Activated CD8-positive, alpha-beta memory T cell treated with anti-CD3 and anti-CD28 coated beads, Interleukin-2, amount 50 U/mL, for 24 hours (primary cell): ENCODE measurements around the gene PYCR2.
"Not testable (repeated sequence)": the region's sequence is repeated elsewhere in the genome, so short reads cannot be mapped to it uniquely, and the experiment has no call there.

Experiments used
- DNase-seq: peaks from one replicate; pipeline ENCODE4 v3.0.0-alpha.2; 2020; ENCODE audit errors: extremely low read depth

The PYCR2 gene

DNA sequence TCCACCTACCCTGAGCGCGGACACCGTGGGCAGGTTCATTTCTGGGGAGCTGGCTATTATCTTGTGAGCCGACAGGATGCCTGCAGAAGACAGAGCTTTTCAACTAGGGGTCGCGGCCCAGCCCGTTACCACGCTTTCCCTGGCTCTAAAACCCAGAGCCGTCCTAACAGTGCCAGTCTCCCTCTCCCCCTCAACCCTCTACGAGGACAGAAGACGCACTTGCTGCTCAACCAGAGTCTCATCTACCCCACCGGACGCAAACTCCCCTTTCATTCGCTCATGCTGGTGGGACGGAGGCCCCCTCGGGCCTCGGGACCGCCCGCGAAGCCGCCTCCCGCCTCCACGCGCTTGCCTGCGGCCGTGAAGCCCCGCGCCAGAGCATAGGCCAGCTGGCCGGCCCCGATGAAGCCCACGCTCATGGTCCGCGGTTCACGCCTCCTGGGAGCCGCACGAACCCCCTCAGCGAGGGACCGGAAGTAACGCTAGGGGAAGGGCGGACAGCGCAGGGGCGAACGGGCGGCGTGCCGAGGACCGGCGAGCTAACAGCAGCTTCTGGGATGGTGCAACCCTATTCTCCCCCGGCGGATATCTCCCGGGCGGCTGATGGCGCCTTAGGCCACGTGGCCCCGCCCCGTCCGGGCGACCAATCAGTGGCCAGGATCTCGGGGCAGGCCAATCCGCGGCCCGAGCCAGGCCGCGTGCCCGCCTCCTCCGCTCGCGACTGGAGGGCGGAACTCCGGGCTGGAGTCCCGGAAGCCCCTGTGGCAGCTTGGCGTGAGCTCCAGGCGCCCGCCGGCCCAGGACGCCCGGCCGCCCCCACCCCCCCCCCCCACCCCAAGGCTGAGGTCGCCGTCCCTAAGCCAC, at the start of gene PYCR2:
TSS of gene PYCR2 (minus strand) at position 559 of the 864 bp plus-strand sequence. CDS start at position 419, 140 bp downstream.
- peak; percentile 83 for DNase-seq

DNA sequence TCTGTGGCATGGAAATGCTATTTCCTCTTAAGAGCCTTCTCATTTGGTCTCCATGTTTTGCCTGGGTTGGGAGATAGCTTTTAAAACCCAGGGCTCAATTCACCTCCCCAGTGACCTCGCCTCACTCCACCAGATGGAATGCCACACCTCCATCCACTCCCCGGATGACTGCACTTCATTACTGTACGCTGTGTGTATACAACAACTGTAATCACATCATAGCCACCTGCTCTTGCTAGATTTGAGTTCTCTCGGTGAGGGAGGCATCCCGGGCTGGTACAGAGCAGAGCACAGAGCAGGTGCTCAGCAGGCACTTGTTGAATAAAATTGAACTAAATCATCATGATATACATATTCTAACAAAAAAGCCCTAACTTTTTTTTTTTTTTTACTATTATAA, 49.1 kb upstream of the PYCR2 start:
- no peak for DNase-seq

- DNase-seq = no peak
Measured at GRCh38 chr1:225972344-225973152, 48.5 kb upstream of the PYCR2 start.

- not testable (repeated sequence) for DNase-seq
Measured at GRCh38 chr1:225970592-225971157, 46.6 kb upstream of the PYCR2 start.

DNA sequence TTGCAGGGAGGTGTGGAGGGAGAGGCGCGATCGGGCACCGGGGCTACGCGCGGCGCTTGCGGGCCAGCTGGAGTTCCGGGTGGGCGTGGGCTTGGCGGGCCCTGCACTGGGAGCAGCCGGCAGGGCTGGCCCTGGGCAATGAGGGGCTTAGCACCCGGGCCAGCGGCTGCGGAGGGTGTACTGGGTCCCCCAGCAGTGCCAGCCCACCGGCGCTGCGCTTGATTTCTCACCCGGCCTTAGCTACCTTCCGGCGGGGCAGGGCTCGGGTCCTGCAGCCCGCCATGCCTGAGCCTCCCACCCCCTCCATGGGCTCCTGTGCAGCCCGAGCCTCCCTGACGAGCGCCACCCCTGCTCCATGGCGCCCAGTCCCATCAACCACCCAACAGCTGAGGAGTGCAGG, 45.7 kb upstream of the PYCR2 start:
- not testable (repeated sequence) for DNase-seq

DNA sequence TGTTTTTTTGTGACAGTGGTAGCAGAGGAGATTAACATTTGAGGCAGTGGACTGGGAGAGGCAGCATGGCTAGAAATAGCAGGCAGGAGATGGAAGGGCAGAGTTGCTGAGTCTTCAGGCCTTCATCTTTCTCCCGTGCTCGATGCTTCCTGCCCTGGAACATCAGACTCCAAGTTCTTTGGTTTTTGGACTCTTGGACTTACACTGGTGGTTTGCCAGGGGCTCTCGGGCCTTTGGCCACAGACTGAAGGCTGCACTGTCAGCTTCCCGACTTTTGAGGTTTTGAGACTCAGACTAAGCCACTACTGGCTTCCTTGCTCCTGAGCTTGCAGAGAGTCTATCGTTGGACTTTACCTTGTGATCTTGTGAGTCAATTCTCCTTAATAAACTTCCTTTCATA, 41.2 kb upstream of the PYCR2 start:
- DNase-seq = no peak

DNA sequence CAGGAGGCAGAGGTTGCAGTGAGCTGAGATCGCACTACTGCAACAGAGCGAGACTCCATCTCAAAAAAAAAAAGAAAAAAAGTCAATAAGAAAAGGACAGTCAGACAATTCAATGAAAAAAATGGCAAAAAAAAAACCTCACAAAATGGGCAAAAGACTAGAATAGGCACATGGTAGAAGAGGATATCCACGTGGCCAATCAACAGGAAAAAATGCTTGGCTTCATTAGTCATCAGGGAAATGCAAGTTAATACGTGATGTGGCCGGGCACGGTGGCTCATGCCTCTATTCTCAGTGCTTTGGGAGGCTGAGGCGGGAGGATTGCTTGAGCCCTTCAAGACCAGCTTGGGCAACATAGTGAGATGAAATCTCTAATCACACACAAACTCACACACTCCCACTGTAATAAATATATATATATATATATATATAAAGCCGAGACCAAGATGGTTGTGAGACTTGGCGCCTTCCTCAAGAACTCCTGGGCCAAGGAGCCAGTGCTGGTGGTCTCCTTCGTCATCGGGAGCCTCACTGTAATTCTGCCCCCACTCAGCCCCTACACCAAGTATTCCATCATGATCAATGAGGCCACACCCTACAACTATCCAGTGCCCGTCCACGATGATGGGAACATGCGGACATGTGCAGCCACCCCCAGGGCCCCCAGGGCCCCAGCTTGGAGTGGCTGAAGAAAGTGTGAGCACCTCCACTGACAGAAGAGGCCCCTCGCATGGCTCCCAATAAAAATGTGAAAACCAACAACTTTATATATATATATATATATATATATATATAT, 39.9 kb upstream of the PYCR2 start:
- DNase-seq = no peak

- peak; percentile 18 for DNase-seq
Measured at GRCh38 chr1:225962440-225962975, 38.5 kb upstream of the PYCR2 start.

DNA sequence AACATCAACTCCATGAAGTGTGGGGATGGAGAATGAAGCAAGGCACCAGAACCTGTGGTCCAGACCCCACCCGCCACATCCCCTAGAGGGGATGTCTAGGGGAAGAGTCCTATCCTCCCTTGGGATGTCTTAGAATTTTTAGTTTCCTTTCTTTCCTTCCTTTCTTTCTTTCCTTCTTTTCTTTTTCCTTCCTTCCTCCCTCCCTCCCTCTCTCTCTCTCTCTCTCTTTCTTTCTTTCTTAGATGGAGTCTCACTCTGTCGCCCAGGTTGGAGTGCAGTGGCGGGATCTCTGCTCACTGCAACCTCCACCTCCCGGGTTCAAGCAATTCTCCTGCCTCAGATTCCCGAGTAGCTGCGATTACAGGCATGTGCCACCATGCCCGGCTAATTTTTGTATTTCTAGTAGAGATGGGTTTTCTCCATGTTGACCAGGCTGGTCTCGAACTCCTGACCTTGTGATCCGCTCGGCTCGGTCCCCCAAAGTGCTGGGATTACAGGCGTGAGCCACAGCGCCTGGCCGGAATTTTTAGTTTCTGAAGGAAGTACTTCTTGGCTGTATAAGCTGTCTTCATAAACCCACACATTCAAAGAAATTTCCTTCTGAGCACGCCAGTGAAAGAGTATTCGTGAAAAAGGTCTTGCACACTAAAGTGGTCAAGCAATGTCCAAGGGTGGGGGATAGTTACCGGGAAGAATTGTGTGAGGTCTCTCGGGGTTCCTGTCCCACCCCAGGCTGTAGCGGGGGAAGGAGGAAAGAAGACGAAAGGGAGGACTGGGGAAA, 37.8 kb upstream of the PYCR2 start:
- no peak for DNase-seq

DNA sequence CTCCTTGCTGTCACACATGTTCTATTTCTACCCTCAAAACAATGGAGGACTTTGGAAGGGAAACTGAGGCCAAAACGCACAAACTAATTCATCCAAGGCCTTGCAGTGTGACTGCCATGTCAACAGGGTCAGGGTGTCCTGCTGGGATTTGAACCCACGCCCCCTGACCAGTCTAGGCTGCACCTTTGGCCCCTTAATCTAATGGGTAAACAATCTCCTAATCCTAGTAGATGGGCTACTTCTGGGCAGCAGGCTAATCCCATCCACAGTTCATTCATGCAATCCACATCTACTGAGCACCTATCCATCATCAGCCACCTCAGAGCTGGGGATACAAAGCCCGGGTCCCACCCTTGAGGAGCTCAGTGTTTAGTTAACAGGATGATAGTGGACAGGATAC, 34.0 kb upstream of the PYCR2 start:
- DNase-seq = no peak

DNA sequence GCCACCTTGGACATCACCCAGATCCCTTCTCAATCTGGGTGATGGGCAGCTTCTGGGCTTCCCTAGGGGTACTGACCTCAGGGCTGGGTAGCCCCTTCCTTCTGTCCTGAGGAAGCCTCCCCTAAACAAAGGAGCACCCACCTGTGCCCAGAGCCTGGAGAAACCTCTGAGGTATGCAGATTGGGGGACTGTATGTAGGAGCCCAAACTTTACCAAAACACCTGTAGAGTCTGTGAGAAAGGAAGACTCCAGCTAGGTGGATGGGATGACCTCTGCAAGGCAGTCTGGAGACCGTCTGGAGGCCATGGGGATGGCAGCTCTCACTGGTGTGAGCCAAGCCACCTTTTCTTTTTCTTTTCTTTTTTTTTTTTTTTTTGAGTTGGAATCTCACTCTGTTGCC, 30.7 kb upstream of the PYCR2 start:
- DNase-seq = no peak

DNA sequence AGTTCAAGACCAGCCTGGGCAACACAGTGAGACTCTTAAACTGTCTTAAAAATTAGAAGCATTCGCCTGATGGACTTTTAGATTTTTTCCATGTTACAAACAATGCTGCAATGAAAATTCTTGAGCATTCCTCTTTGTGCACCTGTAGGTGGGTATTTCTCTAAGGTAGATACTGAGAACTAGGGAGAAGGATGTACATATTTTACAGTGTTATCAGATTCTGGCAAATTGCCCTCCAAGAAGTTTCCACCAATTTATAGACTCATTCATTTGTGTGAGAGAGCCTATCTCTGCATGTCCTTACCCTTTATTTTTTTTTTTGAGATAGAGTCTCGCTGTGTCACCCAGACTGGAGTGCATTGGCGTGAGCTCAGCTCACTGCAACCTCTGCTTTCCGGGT, 29.3 kb upstream of the PYCR2 start:
- DNase-seq = no peak

GRCh38 chr1:225950905-225951497, 27.0 kb upstream of the PYCR2 start:
- no peak for DNase-seq

- no peak for DNase-seq
Measured at GRCh38 chr1:225949041-225949440, 25.0 kb upstream of the PYCR2 start.

- no peak for DNase-seq
Measured at GRCh38 chr1:225946803-225947202, 22.8 kb upstream of the PYCR2 start.

DNA sequence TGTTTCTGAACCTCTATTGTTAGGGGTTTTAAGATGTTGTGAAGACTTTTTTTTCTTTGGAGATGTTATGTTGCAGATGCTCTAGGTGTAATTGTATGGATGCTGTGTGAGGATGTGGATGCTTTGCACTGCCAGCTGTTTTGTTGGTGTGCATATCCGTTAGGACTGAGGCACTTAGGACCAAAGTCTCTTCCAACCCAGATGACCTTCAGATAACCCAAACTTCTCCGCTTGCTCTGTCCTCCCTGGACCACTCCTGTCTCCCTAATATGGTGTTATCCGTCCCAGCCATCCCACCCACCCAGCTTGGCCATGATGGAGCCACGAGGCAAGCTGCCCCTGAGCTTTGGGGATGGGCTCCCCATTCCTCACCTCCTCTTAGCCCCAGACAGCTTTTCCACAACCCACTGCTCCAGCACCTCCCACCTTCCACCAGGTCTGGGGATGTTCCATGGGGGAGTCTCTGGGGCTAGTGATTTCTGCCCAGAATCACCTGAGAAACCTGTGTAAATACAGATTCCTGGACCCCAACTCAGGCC, 22.1 kb upstream of the PYCR2 start:
- DNase-seq = no peak

- DNase-seq = no peak
Measured at GRCh38 chr1:225945564-225945963, 21.5 kb upstream of the PYCR2 start.

- no peak for DNase-seq
Measured at GRCh38 chr1:225944951-225945350, 20.9 kb upstream of the PYCR2 start.

- no peak for DNase-seq
Measured at GRCh38 chr1:225944387-225944786, 20.3 kb upstream of the PYCR2 start.

DNA sequence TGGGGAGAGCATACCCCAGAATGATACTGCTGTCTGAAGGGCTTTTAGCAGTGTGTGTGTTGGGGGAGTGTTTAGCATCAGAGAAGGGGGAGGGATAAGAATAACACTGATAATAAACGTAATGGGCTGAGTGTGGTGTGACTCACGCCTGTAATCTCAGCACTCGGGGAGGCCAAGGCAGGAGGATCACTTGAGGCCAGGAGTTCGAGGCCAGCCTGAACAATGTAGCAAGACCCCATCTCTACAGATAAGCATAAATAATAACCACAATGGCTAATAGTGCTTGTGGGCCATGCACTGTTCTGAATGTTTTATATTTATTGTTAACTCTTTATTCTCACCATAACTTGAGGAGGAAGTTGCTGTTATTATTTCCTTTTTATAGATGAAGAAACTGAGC, 19.5 kb upstream of the PYCR2 start:
- no peak for DNase-seq
